ENCODE measurements around the gene SLC12A7. TPM values are rescaled to one million over a fixed set of nuclear protein-coding genes. Genes with fewer than 3 reads are reported as not detected.

SLC12A7 gene
- total and polyA plus RNA-seq, 2 of the 13 experiments (the other 11 are each of a cell fraction or from before 2014, with no cell fraction given), result 14.0 to 18.5 TPM

DNA sequence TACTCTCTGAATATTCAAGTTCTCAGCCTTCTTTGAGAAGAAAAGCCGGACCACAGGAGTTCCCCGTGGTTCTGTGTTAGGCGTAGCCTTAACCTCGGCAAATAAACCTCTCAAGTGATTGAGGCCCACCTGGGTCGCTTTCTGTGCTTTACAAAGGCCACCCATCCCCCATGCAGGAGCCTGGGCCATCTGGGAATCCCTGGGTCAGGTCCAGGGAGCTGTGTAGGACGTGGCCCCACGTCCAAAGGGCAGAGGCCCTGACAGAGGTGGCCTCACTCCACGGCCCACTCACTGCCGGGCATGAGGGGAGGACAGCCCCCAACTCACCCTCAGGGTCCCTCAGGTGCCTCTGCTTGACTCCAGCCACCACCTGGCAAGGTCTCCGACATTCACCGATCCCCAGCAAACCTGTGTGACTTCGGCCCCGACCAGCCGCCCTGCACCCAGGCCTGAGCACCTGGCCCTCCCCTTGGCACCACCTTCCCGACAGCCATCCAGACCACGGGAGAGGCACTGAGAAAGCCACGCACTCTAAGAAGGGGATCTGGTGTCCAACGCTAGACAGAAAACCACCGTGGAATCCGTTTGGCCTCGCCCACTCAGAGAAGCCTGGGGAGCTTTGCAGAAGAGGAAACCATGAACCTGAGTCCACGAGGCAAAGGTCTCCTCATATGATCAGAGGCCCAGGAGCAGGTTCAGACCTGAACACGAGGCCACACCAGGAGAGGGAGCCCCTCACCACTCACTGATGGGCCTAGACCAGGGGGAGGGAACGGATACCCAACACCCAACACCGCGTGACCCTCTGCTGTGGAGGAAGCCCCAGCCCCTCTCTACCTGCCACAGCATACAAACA is 4.5 kb downstream of the SLC12A7 start (continued):
- TF ChIP-seq, protein P1, sequence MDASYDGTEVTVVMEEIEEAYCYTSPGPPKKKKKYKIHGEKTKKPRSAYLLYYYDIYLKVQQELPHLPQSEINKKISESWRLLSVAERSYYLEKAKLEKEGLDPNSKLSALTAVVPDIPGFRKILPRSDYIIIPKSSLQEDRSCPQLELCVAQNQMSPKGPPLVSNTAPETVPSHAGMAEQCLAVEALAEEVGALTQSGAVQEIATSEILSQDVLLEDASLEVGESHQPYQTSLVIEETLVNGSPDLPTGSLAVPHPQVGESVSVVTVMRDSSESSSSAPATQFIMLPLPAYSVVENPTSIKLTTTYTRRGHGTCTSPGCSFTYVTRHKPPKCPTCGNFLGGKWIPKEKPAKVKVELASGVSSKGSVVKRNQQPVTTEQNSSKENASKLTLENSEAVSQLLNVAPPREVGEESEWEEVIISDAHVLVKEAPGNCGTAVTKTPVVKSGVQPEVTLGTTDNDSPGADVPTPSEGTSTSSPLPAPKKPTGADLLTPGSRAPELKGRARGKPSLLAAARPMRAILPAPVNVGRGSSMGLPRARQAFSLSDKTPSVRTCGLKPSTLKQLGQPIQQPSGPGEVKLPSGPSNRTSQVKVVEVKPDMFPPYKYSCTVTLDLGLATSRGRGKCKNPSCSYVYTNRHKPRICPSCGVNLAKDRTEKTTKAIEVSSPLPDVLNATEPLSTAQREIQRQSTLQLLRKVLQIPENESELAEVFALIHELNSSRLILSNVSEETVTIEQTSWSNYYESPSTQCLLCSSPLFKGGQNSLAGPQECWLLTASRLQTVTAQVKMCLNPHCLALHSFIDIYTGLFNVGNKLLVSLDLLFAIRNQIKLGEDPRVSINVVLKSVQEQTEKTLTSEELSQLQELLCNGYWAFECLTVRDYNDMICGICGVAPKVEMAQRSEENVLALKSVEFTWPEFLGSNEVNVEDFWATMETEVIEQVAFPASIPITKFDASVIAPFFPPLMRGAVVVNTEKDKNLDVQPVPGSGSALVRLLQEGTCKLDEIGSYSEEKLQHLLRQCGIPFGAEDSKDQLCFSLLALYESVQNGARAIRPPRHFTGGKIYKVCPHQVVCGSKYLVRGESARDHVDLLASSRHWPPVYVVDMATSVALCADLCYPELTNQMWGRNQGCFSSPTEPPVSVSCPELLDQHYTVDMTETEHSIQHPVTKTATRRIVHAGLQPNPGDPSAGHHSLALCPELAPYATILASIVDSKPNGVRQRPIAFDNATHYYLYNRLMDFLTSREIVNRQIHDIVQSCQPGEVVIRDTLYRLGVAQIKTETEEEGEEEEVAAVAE (CRISPR knock-in tag; IDR thresholded peaks at IDR 0.05; ENCODE audit: borderline replicate concordance), result no peak
- TF ChIP-seq, protein P2, sequence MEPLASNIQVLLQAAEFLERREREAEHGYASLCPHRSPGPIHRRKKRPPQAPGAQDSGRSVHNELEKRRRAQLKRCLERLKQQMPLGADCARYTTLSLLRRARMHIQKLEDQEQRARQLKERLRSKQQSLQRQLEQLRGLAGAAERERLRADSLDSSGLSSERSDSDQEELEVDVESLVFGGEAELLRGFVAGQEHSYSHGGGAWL (CRISPR knock-in tag; IDR thresholded peaks at IDR 0.05), result no peak; the same call in 1 of the 2 replicates
- no peak for TF ChIP-seq ATM (IDR thresholded peaks at IDR 0.05; ENCODE audit: borderline replicate concordance)
- peak; percentile 39 for TF ChIP-seq IRF2 (CRISPR knock-in tag; IDR thresholded peaks at IDR 0.05)
- TF ChIP-seq ZFYVE20 (CRISPR knock-in tag; IDR thresholded peaks at IDR 0.05; ENCODE audit: borderline replicate concordance, low read depth), result no peak
- TF ChIP-seq, protein P3, sequence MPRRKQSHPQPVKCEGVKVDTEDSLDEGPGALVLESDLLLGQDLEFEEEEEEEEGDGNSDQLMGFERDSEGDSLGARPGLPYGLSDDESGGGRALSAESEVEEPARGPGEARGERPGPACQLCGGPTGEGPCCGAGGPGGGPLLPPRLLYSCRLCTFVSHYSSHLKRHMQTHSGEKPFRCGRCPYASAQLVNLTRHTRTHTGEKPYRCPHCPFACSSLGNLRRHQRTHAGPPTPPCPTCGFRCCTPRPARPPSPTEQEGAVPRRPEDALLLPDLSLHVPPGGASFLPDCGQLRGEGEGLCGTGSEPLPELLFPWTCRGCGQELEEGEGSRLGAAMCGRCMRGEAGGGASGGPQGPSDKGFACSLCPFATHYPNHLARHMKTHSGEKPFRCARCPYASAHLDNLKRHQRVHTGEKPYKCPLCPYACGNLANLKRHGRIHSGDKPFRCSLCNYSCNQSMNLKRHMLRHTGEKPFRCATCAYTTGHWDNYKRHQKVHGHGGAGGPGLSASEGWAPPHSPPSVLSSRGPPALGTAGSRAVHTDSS (CRISPR knock-in tag; conservative IDR thresholded peaks at IDR 0.05), result no peak
- TF ChIP-seq TBL1XR1 (IDR thresholded peaks at IDR 0.05; ENCODE audit: borderline replicate concordance, low read length, partially characterized antibody), result peak; percentile 13
- no peak; the same call in none of the 2 replicates for TF ChIP-seq KLF11 (CRISPR knock-in tag; IDR thresholded peaks at IDR 0.05)
- TF ChIP-seq ZFP82 (CRISPR knock-in tag; IDR thresholded peaks at IDR 0.05; ENCODE audit: borderline replicate concordance), result no peak
- no peak for TF ChIP-seq LCORL (IDR thresholded peaks at IDR 0.05)
- TF ChIP-seq LCORL (CRISPR knock-in tag; IDR thresholded peaks at IDR 0.05), result peak; percentile 81
- TF ChIP-seq SMARCE1 (IDR thresholded peaks at IDR 0.05; ENCODE audit: borderline replicate concordance), result no peak
- TF ChIP-seq MXD4 (CRISPR knock-in tag; IDR thresholded peaks at IDR 0.05), result no peak; the same call in 1 of the 2 replicates
- TF ChIP-seq, protein P4, sequence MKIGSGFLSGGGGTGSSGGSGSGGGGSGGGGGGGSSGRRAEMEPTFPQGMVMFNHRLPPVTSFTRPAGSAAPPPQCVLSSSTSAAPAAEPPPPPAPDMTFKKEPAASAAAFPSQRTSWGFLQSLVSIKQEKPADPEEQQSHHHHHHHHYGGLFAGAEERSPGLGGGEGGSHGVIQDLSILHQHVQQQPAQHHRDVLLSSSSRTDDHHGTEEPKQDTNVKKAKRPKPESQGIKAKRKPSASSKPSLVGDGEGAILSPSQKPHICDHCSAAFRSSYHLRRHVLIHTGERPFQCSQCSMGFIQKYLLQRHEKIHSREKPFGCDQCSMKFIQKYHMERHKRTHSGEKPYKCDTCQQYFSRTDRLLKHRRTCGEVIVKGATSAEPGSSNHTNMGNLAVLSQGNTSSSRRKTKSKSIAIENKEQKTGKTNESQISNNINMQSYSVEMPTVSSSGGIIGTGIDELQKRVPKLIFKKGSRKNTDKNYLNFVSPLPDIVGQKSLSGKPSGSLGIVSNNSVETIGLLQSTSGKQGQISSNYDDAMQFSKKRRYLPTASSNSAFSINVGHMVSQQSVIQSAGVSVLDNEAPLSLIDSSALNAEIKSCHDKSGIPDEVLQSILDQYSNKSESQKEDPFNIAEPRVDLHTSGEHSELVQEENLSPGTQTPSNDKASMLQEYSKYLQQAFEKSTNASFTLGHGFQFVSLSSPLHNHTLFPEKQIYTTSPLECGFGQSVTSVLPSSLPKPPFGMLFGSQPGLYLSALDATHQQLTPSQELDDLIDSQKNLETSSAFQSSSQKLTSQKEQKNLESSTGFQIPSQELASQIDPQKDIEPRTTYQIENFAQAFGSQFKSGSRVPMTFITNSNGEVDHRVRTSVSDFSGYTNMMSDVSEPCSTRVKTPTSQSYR (CRISPR knock-in tag; IDR thresholded peaks at IDR 0.05; ENCODE audit: borderline replicate concordance), result peak; percentile 99
- TF ChIP-seq ZNF562 (CRISPR knock-in tag; IDR thresholded peaks at IDR 0.05; ENCODE audit: borderline replicate concordance), result no peak
- TF ChIP-seq GZF1 (CRISPR knock-in tag; IDR thresholded peaks at IDR 0.05), result peak; percentile 19; the same call in 1 of the 2 replicates
- TF ChIP-seq PHF20 (CRISPR knock-in tag; IDR thresholded peaks at IDR 0.05), result no peak
- TF ChIP-seq ZFP36L2 (CRISPR knock-in tag; IDR thresholded peaks at IDR 0.05), result no peak
- no peak; the same call in none of the 2 replicates for TF ChIP-seq DPF2 (CRISPR knock-in tag; IDR thresholded peaks at IDR 0.05; ENCODE audit: borderline replicate concordance, low read depth)
